ENCODE data around the gene LANCL3.

LANCL3 gene

DNA sequence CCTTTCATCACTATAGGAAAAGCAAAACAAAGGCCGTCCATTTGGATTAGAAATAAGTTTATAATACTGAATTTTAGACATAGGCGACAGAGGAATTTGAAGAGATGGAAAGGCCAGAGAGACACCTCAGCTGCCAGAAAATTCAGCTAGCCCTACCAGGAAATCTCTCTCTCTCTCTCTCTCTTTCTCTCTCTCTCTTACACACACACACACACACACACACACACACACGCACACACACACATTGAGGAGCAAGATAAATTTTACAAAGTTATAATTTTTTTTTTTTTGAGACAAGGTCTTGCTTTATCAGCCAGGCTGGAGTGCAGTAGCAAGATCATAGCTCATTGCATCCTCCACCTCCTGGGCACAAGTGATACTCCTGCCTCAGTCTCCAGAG is 115.5 kb downstream of the LANCL3 start:
- H3K4me3 ChIP-seq (ENCODE audit: low read depth, low read length), result peak overlapping the region; percentile 82
- TF ChIP-seq POLR2A (IDR thresholded peaks at IDR 0.05; ENCODE audit: extremely low read depth, insufficient read length) (no peak), MYC (IDR thresholded peaks at IDR 0.05; ENCODE audit: low read depth, low read length) (no peak)
- TF ChIP-seq, protein P1, sequence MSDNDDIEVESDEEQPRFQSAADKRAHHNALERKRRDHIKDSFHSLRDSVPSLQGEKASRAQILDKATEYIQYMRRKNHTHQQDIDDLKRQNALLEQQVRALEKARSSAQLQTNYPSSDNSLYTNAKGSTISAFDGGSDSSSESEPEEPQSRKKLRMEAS (IDR thresholded peaks at IDR 0.05; ENCODE audit: low read depth, low read length), result no peak
- TF ChIP-seq, protein P2, sequence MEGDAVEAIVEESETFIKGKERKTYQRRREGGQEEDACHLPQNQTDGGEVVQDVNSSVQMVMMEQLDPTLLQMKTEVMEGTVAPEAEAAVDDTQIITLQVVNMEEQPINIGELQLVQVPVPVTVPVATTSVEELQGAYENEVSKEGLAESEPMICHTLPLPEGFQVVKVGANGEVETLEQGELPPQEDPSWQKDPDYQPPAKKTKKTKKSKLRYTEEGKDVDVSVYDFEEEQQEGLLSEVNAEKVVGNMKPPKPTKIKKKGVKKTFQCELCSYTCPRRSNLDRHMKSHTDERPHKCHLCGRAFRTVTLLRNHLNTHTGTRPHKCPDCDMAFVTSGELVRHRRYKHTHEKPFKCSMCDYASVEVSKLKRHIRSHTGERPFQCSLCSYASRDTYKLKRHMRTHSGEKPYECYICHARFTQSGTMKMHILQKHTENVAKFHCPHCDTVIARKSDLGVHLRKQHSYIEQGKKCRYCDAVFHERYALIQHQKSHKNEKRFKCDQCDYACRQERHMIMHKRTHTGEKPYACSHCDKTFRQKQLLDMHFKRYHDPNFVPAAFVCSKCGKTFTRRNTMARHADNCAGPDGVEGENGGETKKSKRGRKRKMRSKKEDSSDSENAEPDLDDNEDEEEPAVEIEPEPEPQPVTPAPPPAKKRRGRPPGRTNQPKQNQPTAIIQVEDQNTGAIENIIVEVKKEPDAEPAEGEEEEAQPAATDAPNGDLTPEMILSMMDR (IDR thresholded peaks at IDR 0.05; ENCODE audit: low read depth, low read length), result no peak
- peak; percentile 14 for DNase-seq (ENCODE audit: low read depth)

DNA sequence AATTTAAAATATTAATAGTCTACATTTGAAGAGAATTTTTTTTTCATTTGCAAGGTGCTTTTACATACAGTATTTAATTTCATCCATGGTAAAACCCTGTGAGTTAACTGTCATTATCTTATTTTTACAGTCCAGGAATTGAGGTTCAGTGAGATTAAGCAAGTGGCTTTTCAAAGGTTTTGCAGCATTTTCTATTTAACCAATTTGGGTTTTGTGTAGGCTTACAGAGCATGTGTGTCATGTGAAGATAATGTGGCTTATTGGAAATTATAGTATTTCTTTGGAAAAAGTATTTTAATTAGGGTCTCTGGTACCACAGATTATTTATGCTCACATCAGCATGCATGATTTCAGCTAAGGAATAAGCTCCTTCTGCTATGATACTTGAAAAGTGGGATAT is 118.7 kb downstream of the LANCL3 start:
- no peak for DNase-seq (ENCODE audit: low read depth)
- no peak for TF ChIP-seq MYC (IDR thresholded peaks at IDR 0.05; ENCODE audit: low read depth, low read length)
- no peak overlapping the region for H3K4me3 ChIP-seq (ENCODE audit: low read depth, low read length)

DNA sequence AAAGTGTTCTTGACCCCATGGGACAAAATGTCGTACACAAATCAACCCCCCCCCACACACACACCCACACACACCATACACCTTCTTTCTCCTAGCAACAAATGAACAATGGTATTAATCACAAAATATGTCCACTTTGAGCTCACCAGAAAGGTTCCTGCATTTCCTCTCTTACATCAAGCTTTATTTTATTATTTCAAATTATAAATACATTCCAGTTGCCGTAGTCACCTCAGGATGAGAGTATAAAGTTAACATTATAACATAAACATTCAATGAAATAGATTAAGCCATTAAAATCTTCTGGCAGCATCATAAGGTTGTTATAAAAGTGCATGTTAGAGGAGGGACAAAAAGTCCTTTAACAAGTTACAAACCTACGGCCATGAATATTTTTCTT is 121.5 kb downstream of the LANCL3 start:
- H3K4me3 ChIP-seq (ENCODE audit: low read depth, low read length), result no peak overlapping the region
- TF ChIP-seq POLR2A (IDR thresholded peaks at IDR 0.05; ENCODE audit: extremely low read depth, insufficient read length) (no peak), MYC (IDR thresholded peaks at IDR 0.05; ENCODE audit: low read depth, low read length) (no peak)
- TF ChIP-seq, protein P2 (IDR thresholded peaks at IDR 0.05; ENCODE audit: low read depth, low read length), result no peak
- TF ChIP-seq, protein P1 (IDR thresholded peaks at IDR 0.05; ENCODE audit: low read depth, low read length), result no peak
- no peak for DNase-seq (ENCODE audit: low read depth)

DNA sequence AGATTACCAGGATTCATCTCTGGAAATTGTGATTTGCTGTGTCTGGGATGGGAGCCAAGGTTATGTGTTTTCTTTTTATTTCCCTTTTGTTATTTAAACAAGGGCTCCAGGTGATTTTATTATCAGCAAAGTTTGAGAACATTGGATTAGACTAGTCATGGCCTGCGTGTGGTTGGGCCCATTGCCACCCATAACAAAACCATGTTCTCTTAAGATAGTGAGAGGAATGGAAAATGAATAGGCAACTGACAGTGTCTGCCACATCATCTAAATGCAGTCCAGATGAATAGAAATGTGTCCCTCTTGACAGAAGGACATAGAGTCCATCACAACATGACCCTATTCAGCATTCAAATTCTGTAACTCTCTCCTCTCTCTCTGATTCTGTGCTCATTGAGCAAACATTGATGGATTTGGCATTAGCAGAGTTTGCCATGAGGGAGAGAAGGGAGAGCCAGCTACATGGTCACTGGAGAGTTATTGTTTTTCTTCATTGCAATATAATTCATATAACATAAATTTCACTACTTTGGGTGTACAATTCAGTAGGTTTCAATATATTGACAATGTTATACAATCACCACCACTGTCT is 125.8 kb downstream of the LANCL3 start:
- no peak for DNase-seq (ENCODE audit: low read depth)
- TF ChIP-seq POLR2A (IDR thresholded peaks at IDR 0.05; ENCODE audit: extremely low read depth, insufficient read length), result no peak
- TF ChIP-seq, protein P2 (IDR thresholded peaks at IDR 0.05; ENCODE audit: low read depth, low read length), result no peak
- no peak overlapping the region for H3K4me3 ChIP-seq (ENCODE audit: low read depth, low read length)

DNA sequence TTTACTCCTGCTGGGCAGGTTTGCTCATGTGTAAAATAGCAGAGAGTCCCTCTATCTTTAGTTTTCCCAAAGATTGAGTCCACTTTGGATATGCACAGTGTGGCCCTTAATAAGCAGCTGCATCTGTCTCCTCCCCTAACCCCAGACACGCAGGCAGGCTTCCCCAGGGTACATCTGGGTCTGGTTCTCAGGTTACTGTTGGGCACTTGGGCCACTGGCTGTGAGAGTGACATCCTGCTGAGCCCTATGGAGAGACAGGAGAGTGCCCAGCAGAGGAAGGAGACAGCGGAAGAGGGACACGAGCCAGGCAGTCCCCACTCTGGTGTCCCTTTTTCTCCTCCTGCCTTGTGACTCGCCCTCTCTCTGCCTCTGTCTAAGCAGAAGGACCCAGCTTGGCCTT is 130.1 kb downstream of the LANCL3 start:
- TF ChIP-seq, protein P1 (IDR thresholded peaks at IDR 0.05; ENCODE audit: low read depth, low read length), result no peak
- TF ChIP-seq MYC (IDR thresholded peaks at IDR 0.05; ENCODE audit: low read depth, low read length) (no peak), POLR2A (IDR thresholded peaks at IDR 0.05; ENCODE audit: extremely low read depth, insufficient read length) (no peak)
- TF ChIP-seq, protein P2 (IDR thresholded peaks at IDR 0.05; ENCODE audit: low read depth, low read length), result no peak
- no peak for DNase-seq (ENCODE audit: low read depth)
- no peak overlapping the region for H3K4me3 ChIP-seq (ENCODE audit: low read depth, low read length)

DNA sequence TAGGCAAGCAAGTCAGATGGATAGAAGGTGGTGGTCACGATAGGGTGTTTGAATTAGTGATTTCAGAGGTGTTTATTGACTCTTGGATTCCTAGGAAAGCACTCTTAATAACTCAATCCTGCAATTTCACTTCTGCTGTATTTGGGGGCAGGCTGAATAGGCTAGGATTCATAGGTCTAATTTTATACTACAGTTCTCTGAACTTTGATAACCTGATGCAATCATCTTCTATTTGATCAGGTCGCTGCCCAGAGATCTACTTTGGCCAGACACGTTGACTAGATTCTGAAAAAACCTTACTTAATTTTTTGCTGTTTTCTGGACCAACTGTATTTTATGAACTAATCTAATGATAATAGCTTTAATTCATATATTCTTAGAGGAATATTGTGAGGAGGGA is 140.5 kb downstream of the LANCL3 start:
- DNase-seq (ENCODE audit: low read depth), result no peak
- no peak for TF ChIP-seq POLR2A (IDR thresholded peaks at IDR 0.05; ENCODE audit: extremely low read depth, insufficient read length)
- TF ChIP-seq, protein P1 (IDR thresholded peaks at IDR 0.05; ENCODE audit: low read depth, low read length), result no peak
- no peak overlapping the region for H3K4me3 ChIP-seq (ENCODE audit: low read depth, low read length)

DNA sequence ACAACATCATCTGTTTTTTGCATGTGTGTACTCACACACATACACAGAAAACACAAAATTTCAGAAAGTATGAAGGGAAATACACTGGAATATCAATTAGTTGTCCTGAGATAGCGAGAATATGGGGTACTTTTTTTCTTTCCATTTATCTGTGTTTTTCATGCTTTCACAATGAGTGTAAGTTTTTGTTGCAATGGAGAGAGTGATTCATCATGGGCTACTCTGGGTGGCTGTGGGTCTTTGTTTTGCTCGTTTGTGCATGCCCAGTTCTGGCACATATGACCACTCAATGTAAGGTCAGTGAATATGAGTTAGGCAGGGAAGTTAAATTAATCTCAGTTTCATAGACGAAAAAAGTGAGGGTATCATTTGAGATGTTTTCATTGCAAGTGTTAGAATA is 141.0 kb downstream of the LANCL3 start:
- DNase-seq (ENCODE audit: low read depth), result no peak
- TF ChIP-seq, protein P2 (IDR thresholded peaks at IDR 0.05; ENCODE audit: low read depth, low read length), result no peak
- H3K4me3 ChIP-seq (ENCODE audit: low read depth, low read length), result no peak overlapping the region
